PC-9 (cell line): ENCODE data around the gene CCDC60. TPM values are rescaled to one million over a fixed set of nuclear protein-coding genes. Genes with fewer than 3 reads are reported as not detected.

ENCODE experiments used
- BruUV-seq: library from RNA; stranded (reverse); fragments of 400-500 nt; replicated peaks from 2 replicates; lab custom pipeline; 2021; lab: Mats Ljungman, UMichigan
- CTCF ChIA-PET: fragments of 300-600 bp; sonication (Branson Sonifier 250); formaldehyde crosslinking; loops from one replicate; lab custom pipeline; 2022; ENCODE audit warnings: antibody characterized with exemption; lab: Charles Lee
- POLR2A ChIA-PET: fragments of 300-600 bp; sonication (Branson Sonifier 250); formaldehyde crosslinking; loops from one replicate; lab custom pipeline; 2022; ENCODE audit warnings: antibody characterized with exemption; ENCODE audit not compliant: unreplicated experiment; lab: Charles Lee
- DNase-seq, 2 experiments: peaks; one replicate each; pipeline versions ENCODE4 v3.0.0 to v3.0.0-alpha.2; 2015 to 2022; ENCODE audit warnings: mixed read lengths in 1 of 2
- H2AFZ ChIP-seq: fragments of 200-600 bp; sonication (generic); 2 replicates; pipeline ENCODE4 v1.8.1; 2017; ENCODE audit warnings: antibody characterized with exemption
- H3F3A ChIP-seq: fragments of 200-600 bp; sonication (generic); 2 replicates; pipeline ENCODE4 v1.8.1; 2017; ENCODE audit warnings: antibody characterized with exemption, mild to moderate bottlenecking, low read depth; ENCODE audit not compliant: insufficient read depth
- H3K27ac ChIP-seq: fragments of 200-600 bp; sonication (generic); 2 replicates; pipeline ENCODE4 v1.6.1; 2016; ENCODE audit warnings: mixed run types
- H3K27me3 ChIP-seq: fragments of 200-600 bp; sonication (generic); 2 replicates; pipeline ENCODE4 v1.6.1; 2016; ENCODE audit warnings: low read depth, mixed run types; ENCODE audit not compliant: insufficient read depth
- H3K36me3 ChIP-seq: fragments of 200-600 bp; sonication (generic); 2 replicates; pipeline ENCODE4 v1.6.1; 2016; ENCODE audit warnings: low read depth, mixed run types
- H3K4me1 ChIP-seq: fragments of 200-600 bp; sonication (generic); replicated peaks from 2 replicates; pipeline ENCODE4 v1.6.1; 2016; ENCODE audit warnings: mixed run types; ENCODE audit not compliant: insufficient read depth
- H3K4me2 ChIP-seq: fragments of 200-600 bp; sonication (generic); 2 replicates; pipeline ENCODE4 v1.6.1; 2017; ENCODE audit warnings: mixed run types
- H3K4me3 ChIP-seq: fragments of 200-600 bp; sonication (generic); 2 replicates; pipeline ENCODE4 v1.6.1; 2016; ENCODE audit warnings: mixed run types
- H3K79me2 ChIP-seq: fragments of 200-600 bp; sonication (generic); 2 replicates; pipeline ENCODE4 v1.6.1; 2017; ENCODE audit warnings: low read depth, mixed run types
- H3K9me2 ChIP-seq: fragments of 200-600 bp; sonication (generic); 2 replicates; pipeline ENCODE4 v1.8.1; 2017; ENCODE audit warnings: mild to moderate bottlenecking; ENCODE audit not compliant: insufficient read depth
- H3K9me3 ChIP-seq: fragments of 200-600 bp; sonication (generic); 2 replicates; pipeline ENCODE4 v1.8.1; 2016; ENCODE audit warnings: low read depth; ENCODE audit not compliant: insufficient read depth
- H4K20me1 ChIP-seq: fragments of 200-600 bp; sonication (generic); 2 replicates; pipeline ENCODE4 v1.8.1; 2017; ENCODE audit not compliant: insufficient read depth
- CTCF ChIP-seq: fragments of 200-600 bp; sonication (generic); conservative IDR thresholded peaks from 2 replicates; pipeline ENCODE4 v1.6.1; 2017; ENCODE audit warnings: mixed run types, antibody characterized with exemption, mild to moderate bottlenecking, moderate library complexity
- EZH2 ChIP-seq: fragments of 200-600 bp; sonication (generic); IDR thresholded peaks from 2 replicates; pipeline ENCODE4 v1.8.0; 2017; ENCODE audit warnings: antibody characterized with exemption, low read depth
- intact Hi-C: fragments of 100-400 bp; cut with micrococcal nuclease; formaldehyde crosslinking; loops from one replicate; pipeline ENCODE4 v1.10.0; 2022; ENCODE audit not compliant: unreplicated experiment
- total RNA-seq: library from RNA; stranded (reverse); gene quantifications from 2 replicates; pipeline ENCODE4 v1.2.3, GENCODE V29; 2021

CCDC60 gene
- total RNA-seq, 1 experiment from 2014 or later, result not detected

GRCh38 chr12:119398190-119398589, 63.7 kb downstream of the CCDC60 start:
- no peaks in the 10 kb centered on the region for H3K4me1 ChIP-seq
- TF ChIP-seq EZH2 (no peak), CTCF (no peak)
- BruUV-seq, result no TSS peak
- no peaks in the 10 kb centered on the region for H3K9me2 ChIP-seq
- H4K20me1 ChIP-seq, result no peaks in the 10 kb centered on the region
- H3K4me2 ChIP-seq, result no peak overlapping the region
- CTCF ChIA-PET, result no interaction called here
- H3K27ac ChIP-seq, result no peak overlapping the region
- H3F3A ChIP-seq, result no peaks in the 10 kb centered on the region
- H2AFZ ChIP-seq, result no peak overlapping the region
- DNase-seq, result no peak
- POLR2A ChIA-PET, result no interaction called here
- no peaks in the 10 kb centered on the region for H3K79me2 ChIP-seq
- no peaks in the 10 kb centered on the region for H3K9me3 ChIP-seq
- intact Hi-C loops, result no loop called here
- no peak overlapping the region for H3K4me3 ChIP-seq
- no peaks in the 10 kb centered on the region for H3K36me3 ChIP-seq
- H3K27me3 ChIP-seq, result peaks cover 7% of the 10 kb centered on the region

GRCh38 chr12:119399301-119399700, 64.8 kb downstream of the CCDC60 start:
- Histone ChIP-seq H3K79me2 (no peaks in the 10 kb centered on the region), H3K27ac (no peak overlapping the region), H4K20me1 (no peaks in the 10 kb centered on the region), H3K4me3 (no peak overlapping the region), H3K4me1 (no peaks in the 10 kb centered on the region), H3F3A (no peaks in the 10 kb centered on the region), H3K9me2 (no peaks in the 10 kb centered on the region), H3K9me3 (no peaks in the 10 kb centered on the region), H2AFZ (no peak overlapping the region), H3K36me3 (no peaks in the 10 kb centered on the region), H3K4me2 (no peak overlapping the region), H3K27me3 (peaks cover 7% of the 10 kb centered on the region)
- POLR2A ChIA-PET, result no interaction called here
- CTCF ChIA-PET, result no interaction called here
- intact Hi-C loops, result no loop called here
- BruUV-seq, result no TSS peak
- DNase-seq, result no peak
- TF ChIP-seq EZH2 (no peak), CTCF (no peak)

GRCh38 chr12:119406308-119406707, 71.8 kb downstream of the CCDC60 start:
- H3K27ac ChIP-seq, result no peak overlapping the region
- H3K4me1 ChIP-seq, result no peaks in the 10 kb centered on the region
- CTCF ChIA-PET, result interaction anchor here (0.6 kb wide), 1 partner anchor 132 kb away, joined by 19 read pairs; no protein-coding TSS in a partner anchor
- no TSS peak for BruUV-seq
- no peak overlapping the region for H2AFZ ChIP-seq
- no peaks in the 10 kb centered on the region for H3K9me3 ChIP-seq
- no peak overlapping the region for H3K4me3 ChIP-seq
- H4K20me1 ChIP-seq, result no peaks in the 10 kb centered on the region
- TF ChIP-seq EZH2 (no peak), CTCF (no peak)
- no peaks in the 10 kb centered on the region for H3F3A ChIP-seq
- intact Hi-C loops, result no loop called here
- H3K4me2 ChIP-seq, result no peak overlapping the region
- no peaks in the 10 kb centered on the region for H3K9me2 ChIP-seq
- DNase-seq, result no peak
- H3K27me3 ChIP-seq, result peaks cover 25% of the 10 kb centered on the region
- POLR2A ChIA-PET, result no interaction called here
- no peaks in the 10 kb centered on the region for H3K36me3 ChIP-seq
- no peaks in the 10 kb centered on the region for H3K79me2 ChIP-seq
